ENCODE measurements around the gene NPR3.

NPR3 gene

DNA sequence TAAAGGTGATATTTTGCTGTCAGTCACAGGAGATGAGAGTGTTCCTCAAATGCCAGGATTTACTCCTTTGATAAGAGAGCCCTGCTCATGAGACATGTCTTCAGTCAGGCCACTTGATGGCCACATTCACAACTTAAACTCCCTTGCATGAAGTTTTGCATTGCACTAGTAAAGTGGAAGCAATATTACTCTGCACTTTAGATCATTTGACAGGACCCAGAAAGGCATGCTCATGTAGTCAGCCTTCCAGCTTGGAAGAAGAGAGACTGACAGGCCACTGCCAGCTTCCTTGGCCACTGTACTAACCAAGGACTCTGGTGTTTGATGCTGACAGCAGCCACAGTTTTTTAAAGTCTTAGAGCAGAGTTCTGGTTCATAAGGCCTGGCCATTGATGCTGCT, 42.6 kb downstream of the NPR3 start:
- no peaks in the 10 kb centered on the region for H3K27me3 ChIP-seq (ENCODE audit: insufficient read depth, low read length)
- no peaks in the 10 kb centered on the region for H3K9me3 ChIP-seq (ENCODE audit: low read length)
- H3K4me1 ChIP-seq (ENCODE audit: insufficient read depth, low read length): no peaks in the 10 kb centered on the region
- H2AFZ ChIP-seq (ENCODE audit: low read depth, low read length): no peak overlapping the region
- H3K36me3 ChIP-seq (ENCODE audit: insufficient read depth, low read length): no peaks in the 10 kb centered on the region
- H3K4me3 ChIP-seq (ENCODE audit: low read length): no peak overlapping the region

DNA sequence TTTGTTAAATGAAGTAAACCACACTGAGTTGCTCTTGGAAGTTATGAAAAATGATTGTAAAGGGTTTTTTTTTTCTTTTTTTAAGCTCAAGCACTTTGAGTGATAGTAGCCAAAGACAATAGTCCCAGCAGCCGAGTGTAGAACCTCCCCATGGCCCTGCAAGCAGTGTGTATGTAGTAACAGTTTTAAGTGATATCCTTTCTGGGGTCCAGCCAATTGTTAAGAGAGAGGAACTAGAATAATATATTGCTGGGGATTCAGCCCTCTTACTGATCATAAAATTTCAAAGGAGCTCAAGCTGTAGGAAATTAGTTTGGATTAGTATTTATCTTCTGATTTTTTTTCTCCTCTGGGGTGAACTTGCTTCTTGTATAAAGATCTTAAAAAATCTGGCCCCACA, 43.2 kb downstream of the NPR3 start:
- H3K36me3 ChIP-seq (ENCODE audit: insufficient read depth, low read length): no peaks in the 10 kb centered on the region
- H3K9me3 ChIP-seq (ENCODE audit: low read length): no peaks in the 10 kb centered on the region
- no peaks in the 10 kb centered on the region for H3K4me1 ChIP-seq (ENCODE audit: insufficient read depth, low read length)
- no peak overlapping the region for H3K4me3 ChIP-seq (ENCODE audit: low read length)
- H2AFZ ChIP-seq (ENCODE audit: low read depth, low read length): no peak overlapping the region
- H3K27me3 ChIP-seq (ENCODE audit: insufficient read depth, low read length): no peaks in the 10 kb centered on the region

DNA sequence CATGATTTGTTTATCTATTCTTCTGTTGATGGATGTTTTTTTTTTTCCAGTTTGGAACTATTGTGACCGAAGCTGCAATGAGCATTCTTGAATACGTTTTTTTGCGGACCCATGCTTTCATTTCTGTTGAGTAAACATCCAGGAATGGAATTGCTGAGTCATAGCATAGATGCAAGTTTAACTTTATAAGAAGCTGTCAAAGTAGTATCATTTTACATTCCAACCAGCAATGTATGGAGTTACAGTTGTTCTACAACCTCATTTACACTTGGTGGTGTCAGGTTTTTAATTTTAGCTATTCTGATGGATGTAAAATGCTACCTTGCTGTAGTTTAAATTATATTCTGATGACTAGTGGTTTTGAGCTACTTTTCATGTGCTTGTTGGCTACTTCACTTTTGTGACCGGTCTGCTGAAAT, 49.0 kb downstream of the NPR3 start:
- no peak overlapping the region for H2AFZ ChIP-seq (ENCODE audit: low read depth, low read length)
- no peaks in the 10 kb centered on the region for H3K27me3 ChIP-seq (ENCODE audit: insufficient read depth, low read length)
- no peaks in the 10 kb centered on the region for H3K9me3 ChIP-seq (ENCODE audit: low read length)
- H3K4me1 ChIP-seq (ENCODE audit: insufficient read depth, low read length): no peaks in the 10 kb centered on the region
- H3K36me3 ChIP-seq (ENCODE audit: insufficient read depth, low read length): no peaks in the 10 kb centered on the region
- no peak overlapping the region for H3K4me3 ChIP-seq (ENCODE audit: low read length)

DNA sequence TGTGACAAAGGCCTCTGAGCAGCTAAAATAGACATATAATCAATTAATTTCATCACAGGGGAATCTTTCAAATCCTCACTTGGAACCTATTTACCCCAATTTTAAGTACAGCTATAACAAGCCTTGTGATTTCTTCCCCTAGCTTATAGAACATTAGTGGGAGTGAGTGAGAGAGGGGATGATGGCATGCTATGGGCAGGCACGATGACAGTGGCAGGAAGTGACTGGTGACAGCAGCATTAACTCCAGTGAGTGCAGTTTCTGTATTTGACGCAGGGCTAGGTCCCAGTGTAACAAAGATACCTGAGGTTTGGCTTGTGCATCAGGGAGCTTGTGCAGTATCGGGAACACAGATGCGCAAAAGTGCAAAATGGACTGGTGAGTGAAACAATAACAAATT, 54.1 kb downstream of the NPR3 start:
- Histone ChIP-seq H2AFZ (ENCODE audit: low read depth, low read length) (no peak overlapping the region), H3K9me3 (ENCODE audit: low read length) (no peaks in the 10 kb centered on the region), H3K4me3 (ENCODE audit: low read length) (no peak overlapping the region), H3K36me3 (ENCODE audit: insufficient read depth, low read length) (no peaks in the 10 kb centered on the region), H3K27me3 (ENCODE audit: insufficient read depth, low read length) (no peaks in the 10 kb centered on the region), H3K4me1 (ENCODE audit: insufficient read depth, low read length) (no peaks in the 10 kb centered on the region)

DNA sequence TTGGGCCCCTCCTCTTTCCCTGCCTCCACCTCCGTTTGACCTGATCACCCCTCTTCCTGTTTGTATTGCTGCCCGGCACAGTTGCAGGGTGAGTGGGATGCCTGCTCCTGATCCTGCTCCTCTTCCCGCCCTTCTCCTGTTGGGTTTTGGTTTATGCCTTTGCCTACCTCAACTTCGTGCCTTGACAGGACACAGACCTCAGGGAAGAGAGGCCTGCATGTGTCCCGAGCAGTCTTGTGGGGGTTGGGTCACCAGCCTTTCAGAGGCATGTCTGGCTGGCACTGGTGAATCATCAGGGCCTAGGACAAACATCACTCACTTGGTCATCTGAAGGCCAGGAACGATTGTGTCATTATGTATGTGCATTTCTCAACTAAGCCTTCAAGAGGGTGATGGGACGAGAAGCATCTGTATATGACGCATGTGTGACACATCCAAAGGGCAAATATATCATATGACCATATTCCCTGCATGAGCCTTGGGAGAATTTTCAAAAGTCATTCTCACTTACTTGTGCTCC, 56.9 kb downstream of the NPR3 start:
- Histone ChIP-seq H3K4me1 (ENCODE audit: insufficient read depth, low read length) (no peaks in the 10 kb centered on the region), H3K9me3 (ENCODE audit: low read length) (no peaks in the 10 kb centered on the region), H3K27me3 (ENCODE audit: insufficient read depth, low read length) (no peaks in the 10 kb centered on the region), H3K36me3 (ENCODE audit: insufficient read depth, low read length) (no peaks in the 10 kb centered on the region), H2AFZ (ENCODE audit: low read depth, low read length) (no peak overlapping the region), H3K4me3 (ENCODE audit: low read length) (no peak overlapping the region)

DNA sequence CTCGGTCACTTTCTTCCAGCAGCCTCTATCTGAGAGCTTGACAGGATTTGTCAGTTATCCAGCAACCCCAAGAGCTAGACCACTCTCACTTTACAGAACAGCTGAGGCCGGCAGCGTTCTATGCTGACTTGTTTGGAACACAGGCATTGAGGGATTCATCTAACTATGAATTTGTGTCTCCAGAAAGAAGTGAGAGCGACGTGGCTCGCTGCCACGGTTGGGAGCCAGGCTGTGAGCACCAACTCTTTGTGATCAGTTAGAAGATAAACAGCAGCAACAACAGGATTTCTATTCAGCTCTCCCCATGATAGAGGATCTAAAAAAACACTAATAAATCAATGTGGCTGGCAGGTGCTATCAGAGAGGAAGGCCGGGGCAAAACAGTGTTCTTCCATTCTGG, 58.6 kb downstream of the NPR3 start:
- H3K4me3 ChIP-seq (ENCODE audit: low read length): no peak overlapping the region
- no peaks in the 10 kb centered on the region for H3K27me3 ChIP-seq (ENCODE audit: insufficient read depth, low read length)
- no peaks in the 10 kb centered on the region for H3K4me1 ChIP-seq (ENCODE audit: insufficient read depth, low read length)
- no peaks in the 10 kb centered on the region for H3K36me3 ChIP-seq (ENCODE audit: insufficient read depth, low read length)
- H2AFZ ChIP-seq (ENCODE audit: low read depth, low read length): no peak overlapping the region
- no peaks in the 10 kb centered on the region for H3K9me3 ChIP-seq (ENCODE audit: low read length)

DNA sequence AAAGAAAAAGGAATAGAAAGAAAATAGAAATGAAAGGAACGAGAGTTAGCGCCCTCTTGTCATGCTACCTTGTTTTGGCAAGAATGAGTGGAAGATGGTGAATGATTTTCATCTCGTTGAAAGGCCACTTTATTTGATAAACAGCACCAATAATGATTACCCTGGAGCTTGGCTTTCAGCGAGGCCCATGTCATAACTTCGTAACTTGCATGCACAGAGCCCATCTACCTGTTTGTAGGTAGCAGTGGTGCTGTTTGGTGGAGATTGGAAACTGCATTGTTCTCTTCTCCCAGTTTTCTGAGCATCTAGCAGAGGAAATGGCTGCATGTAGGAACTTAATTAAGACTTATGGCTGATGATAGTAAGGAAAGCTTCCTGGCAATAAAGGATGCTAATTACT, 59.3 kb downstream of the NPR3 start:
- Histone ChIP-seq H3K4me3 (ENCODE audit: low read length) (no peak overlapping the region), H3K9me3 (ENCODE audit: low read length) (no peaks in the 10 kb centered on the region), H3K27me3 (ENCODE audit: insufficient read depth, low read length) (no peaks in the 10 kb centered on the region), H3K36me3 (ENCODE audit: insufficient read depth, low read length) (no peaks in the 10 kb centered on the region), H3K4me1 (ENCODE audit: insufficient read depth, low read length) (no peaks in the 10 kb centered on the region), H2AFZ (ENCODE audit: low read depth, low read length) (no peak overlapping the region)

DNA sequence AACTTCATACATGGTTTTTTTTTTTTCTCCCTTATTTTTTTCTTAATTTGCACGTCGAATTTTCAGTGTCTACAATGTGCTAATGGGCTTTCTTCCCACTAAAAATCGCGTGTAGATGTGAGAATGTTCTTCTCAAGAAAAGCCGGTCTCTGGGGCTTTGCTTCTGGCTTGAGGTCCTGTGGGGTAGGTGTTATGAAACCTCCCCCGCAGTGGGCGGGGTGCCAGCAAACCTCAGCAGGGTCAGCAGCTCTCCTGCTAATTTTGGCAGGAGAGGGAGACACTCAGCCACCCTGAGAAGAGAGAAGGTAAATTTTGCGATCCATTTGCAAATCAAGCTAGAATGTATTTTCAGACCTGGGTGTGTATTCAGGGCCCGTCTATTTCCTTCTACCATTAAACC, 59.9 kb downstream of the NPR3 start:
- no peak overlapping the region for H3K4me3 ChIP-seq (ENCODE audit: low read length)
- H3K9me3 ChIP-seq (ENCODE audit: low read length): no peaks in the 10 kb centered on the region
- no peaks in the 10 kb centered on the region for H3K27me3 ChIP-seq (ENCODE audit: insufficient read depth, low read length)
- no peaks in the 10 kb centered on the region for H3K36me3 ChIP-seq (ENCODE audit: insufficient read depth, low read length)
- H2AFZ ChIP-seq (ENCODE audit: low read depth, low read length): no peak overlapping the region
- H3K4me1 ChIP-seq (ENCODE audit: insufficient read depth, low read length): no peaks in the 10 kb centered on the region

DNA sequence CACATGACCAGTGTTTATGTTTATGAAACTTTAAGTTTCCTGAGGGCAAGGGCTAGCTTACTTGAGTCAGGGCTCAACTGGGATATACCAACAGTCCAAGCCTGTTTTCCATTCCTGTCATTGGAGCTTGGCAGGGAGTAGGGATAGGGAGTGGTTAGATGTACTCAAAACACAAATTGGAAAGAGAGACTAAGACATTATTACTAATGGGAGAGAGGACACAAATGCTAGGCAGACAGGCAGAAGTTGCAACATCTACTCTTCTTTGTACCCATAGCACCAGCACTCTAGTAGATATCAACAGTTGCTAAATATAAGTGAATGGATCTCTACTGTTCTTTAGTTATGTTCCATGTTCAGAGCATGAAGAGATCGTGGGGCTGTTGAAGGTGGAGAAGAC, 62.8 kb downstream of the NPR3 start:
- Histone ChIP-seq H3K4me1 (ENCODE audit: insufficient read depth, low read length) (no peaks in the 10 kb centered on the region), H3K9me3 (ENCODE audit: low read length) (no peaks in the 10 kb centered on the region), H3K4me3 (ENCODE audit: low read length) (no peak overlapping the region), H3K27me3 (ENCODE audit: insufficient read depth, low read length) (no peaks in the 10 kb centered on the region), H2AFZ (ENCODE audit: low read depth, low read length) (no peak overlapping the region), H3K36me3 (ENCODE audit: insufficient read depth, low read length) (no peaks in the 10 kb centered on the region)

DNA sequence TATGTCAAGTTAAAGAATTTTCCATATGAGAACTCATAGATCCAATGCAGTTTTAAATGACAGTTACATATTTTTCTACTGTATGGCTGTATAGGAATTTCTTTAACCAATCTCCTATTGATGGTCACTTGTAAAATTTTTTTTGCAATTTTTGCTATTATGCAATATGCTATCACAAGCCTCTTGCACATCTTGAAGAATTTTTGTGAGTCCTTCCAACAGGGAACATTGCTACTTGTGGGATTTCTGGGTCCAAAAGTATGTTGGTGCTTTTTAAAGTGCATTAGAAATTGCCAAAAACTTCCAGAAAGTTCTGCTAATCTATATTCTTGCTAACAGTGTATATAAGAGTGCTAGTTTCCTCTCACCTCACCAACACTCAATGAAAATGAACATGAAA, 65.1 kb downstream of the NPR3 start:
- Histone ChIP-seq H3K4me3 (ENCODE audit: low read length) (no peak overlapping the region), H3K9me3 (ENCODE audit: low read length) (no peaks in the 10 kb centered on the region), H3K27me3 (ENCODE audit: insufficient read depth, low read length) (no peaks in the 10 kb centered on the region), H2AFZ (ENCODE audit: low read depth, low read length) (no peak overlapping the region), H3K36me3 (ENCODE audit: insufficient read depth, low read length) (no peaks in the 10 kb centered on the region), H3K4me1 (ENCODE audit: insufficient read depth, low read length) (no peaks in the 10 kb centered on the region)

DNA sequence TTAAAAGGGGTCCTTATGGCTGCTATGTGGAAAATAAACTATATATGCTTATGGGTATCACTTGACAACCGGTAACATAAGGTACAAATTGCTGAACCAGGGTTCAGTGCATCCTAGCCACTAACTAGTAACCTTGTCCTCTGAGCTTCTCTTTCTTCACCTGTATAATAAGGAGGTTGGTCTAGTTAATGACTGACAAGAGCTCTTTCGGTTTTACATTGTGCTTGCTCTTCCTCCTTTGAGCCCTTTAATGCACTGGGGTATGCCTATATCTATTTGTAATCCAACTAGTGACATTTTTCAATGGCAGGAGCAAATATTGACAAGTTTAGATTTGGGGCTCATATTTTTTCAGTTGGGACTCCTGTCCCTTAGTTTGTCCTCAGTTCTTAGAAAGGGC, 66.1 kb downstream of the NPR3 start:
- Histone ChIP-seq H2AFZ (ENCODE audit: low read depth, low read length) (no peak overlapping the region), H3K4me1 (ENCODE audit: insufficient read depth, low read length) (no peaks in the 10 kb centered on the region), H3K4me3 (ENCODE audit: low read length) (no peak overlapping the region), H3K36me3 (ENCODE audit: insufficient read depth, low read length) (no peaks in the 10 kb centered on the region), H3K27me3 (ENCODE audit: insufficient read depth, low read length) (no peaks in the 10 kb centered on the region), H3K9me3 (ENCODE audit: low read length) (no peaks in the 10 kb centered on the region)

DNA sequence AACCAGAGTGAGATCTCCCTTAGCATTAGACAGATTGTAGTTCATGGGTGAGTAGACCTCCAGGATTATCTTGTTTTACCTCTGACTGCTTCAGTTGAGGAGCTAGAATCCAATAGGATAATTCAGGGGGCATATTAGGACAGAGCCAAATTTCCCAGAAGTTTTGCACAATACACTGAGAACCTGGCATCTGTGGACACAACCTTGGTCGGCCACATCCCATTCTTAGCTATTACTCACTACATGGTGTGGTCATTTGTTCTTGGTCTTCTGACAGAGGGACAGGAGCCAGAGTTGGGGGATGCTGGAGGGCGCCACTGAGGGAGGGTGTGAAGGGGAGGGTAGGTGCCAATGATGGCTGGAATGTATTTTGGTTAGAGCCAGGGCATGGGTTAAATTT, 66.6 kb downstream of the NPR3 start:
- H3K27me3 ChIP-seq (ENCODE audit: insufficient read depth, low read length): no peaks in the 10 kb centered on the region
- H3K36me3 ChIP-seq (ENCODE audit: insufficient read depth, low read length): no peaks in the 10 kb centered on the region
- H3K4me1 ChIP-seq (ENCODE audit: insufficient read depth, low read length): no peaks in the 10 kb centered on the region
- H3K4me3 ChIP-seq (ENCODE audit: low read length): no peak overlapping the region
- H3K9me3 ChIP-seq (ENCODE audit: low read length): no peaks in the 10 kb centered on the region
- no peak overlapping the region for H2AFZ ChIP-seq (ENCODE audit: low read depth, low read length)

DNA sequence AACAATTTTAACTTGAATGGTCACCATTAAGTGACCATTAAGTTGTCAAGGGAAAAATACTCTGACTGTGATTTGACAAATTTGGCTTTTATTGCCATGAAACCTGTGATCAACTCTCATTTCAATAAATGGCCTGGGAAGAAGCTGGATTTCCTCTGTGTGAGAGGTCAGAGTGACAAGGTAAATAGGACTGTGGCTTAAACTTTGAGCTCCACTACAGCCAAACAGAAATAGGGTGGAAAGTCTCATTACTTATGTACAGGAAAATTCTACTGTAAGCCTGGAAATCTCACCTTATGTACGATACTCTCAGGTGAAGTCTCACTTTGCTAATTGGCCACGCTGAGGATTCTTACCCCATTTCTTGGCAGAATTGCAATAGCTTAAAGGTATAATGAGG, 67.3 kb downstream of the NPR3 start:
- Histone ChIP-seq H2AFZ (ENCODE audit: low read depth, low read length) (no peak overlapping the region), H3K4me1 (ENCODE audit: insufficient read depth, low read length) (no peaks in the 10 kb centered on the region), H3K4me3 (ENCODE audit: low read length) (no peak overlapping the region), H3K27me3 (ENCODE audit: insufficient read depth, low read length) (no peaks in the 10 kb centered on the region), H3K36me3 (ENCODE audit: insufficient read depth, low read length) (no peaks in the 10 kb centered on the region), H3K9me3 (ENCODE audit: low read length) (no peaks in the 10 kb centered on the region)

DNA sequence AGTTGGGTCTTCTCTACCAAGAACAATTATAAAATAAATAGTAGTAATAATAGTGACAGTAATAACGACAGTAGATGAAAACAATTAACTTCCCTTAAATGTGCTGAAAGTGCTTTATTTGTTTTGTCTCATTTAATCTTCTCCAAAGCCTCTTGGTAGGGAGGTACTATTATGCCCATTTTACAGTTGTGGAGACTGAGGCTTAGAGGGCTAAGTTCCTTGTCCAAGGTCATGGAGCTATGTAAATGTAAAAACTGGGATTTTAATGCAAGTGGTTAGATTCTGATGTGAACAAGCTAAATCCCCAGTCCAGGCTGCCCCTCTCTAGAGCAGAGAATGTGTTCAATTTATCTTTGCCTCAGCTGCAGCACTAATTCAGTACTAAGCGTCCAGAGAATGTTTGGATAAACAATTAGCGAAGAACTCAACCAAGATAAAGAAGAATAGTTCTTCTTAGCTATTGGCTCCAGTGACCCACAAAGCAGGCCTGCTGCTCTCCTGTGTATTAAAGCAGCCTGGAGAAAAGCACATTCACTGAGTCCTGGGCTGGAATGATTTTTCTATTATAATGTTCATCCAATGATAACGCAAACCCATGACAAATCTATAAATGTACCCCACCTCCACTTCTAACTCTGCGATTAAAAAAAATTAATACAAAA, 68.8 kb downstream of the NPR3 start:
- H3K36me3 ChIP-seq (ENCODE audit: insufficient read depth, low read length): no peaks in the 10 kb centered on the region
- H3K4me1 ChIP-seq (ENCODE audit: insufficient read depth, low read length): no peaks in the 10 kb centered on the region
- H3K27me3 ChIP-seq (ENCODE audit: insufficient read depth, low read length): no peaks in the 10 kb centered on the region
- no peak overlapping the region for H2AFZ ChIP-seq (ENCODE audit: low read depth, low read length)
- no peak overlapping the region for H3K4me3 ChIP-seq (ENCODE audit: low read length)
- H3K9me3 ChIP-seq (ENCODE audit: low read length): no peaks in the 10 kb centered on the region
